Endodermal cell (in vitro differentiated cells): ENCODE results near the gene PRUNE1. TPM values are rescaled to one million over a fixed set of nuclear protein-coding genes. Genes with fewer than 3 reads are reported as not detected.

Source experiments
- DNase-seq: peaks from one replicate; pipeline ENCODE4 v3.0.0-alpha.2; 2017
- H3K27ac ChIP-seq: 2 replicates; pipeline ENCODE4 v1.5.1; 2013; ENCODE audit warnings: mild to moderate bottlenecking, low read depth, low read length, moderate library complexity
- H3K27me3 ChIP-seq: 2 replicates; pipeline ENCODE4 v1.6.1; 2013; ENCODE audit warnings: mild to moderate bottlenecking, low read length, moderate library complexity; ENCODE audit not compliant: insufficient read depth, control insufficient read depth, poor library complexity, severe bottlenecking
- H3K36me3 ChIP-seq: 2 replicates; pipeline ENCODE4 v1.7.0; 2013; ENCODE audit warnings: mild to moderate bottlenecking, low read length, moderate library complexity; ENCODE audit not compliant: control insufficient read depth, insufficient read depth
- H3K4me1 ChIP-seq: one replicate; pipeline ENCODE4 v1.7.0; 2013; ENCODE audit warnings: low read length; ENCODE audit not compliant: control insufficient read depth, insufficient read depth
- H3K4me3 ChIP-seq: 2 replicates; pipeline ENCODE4 v1.5.1; 2013; ENCODE audit warnings: mild to moderate bottlenecking, low read length, moderate library complexity
- H3K9ac ChIP-seq: 2 replicates; pipeline ENCODE4 v1.6.1; 2013; ENCODE audit warnings: mild to moderate bottlenecking, low read length, moderate library complexity; ENCODE audit not compliant: poor library complexity, severe bottlenecking; ENCODE audit errors: extremely low read depth
- H3K9me3 ChIP-seq: 2 replicates; pipeline ENCODE4 v1.6.1; 2013; ENCODE audit warnings: mild to moderate bottlenecking, low read length, moderate library complexity; ENCODE audit not compliant: control insufficient read depth
- H3K27ac Mint-ChIP-seq: 2 replicates; pipeline ENCODE4 v1.8.0; 2020; ENCODE audit warnings: mixed read lengths
- H3K27me3 Mint-ChIP-seq: 2 replicates; pipeline ENCODE4 v1.8.0; 2021; ENCODE audit warnings: mild to moderate bottlenecking, mixed read lengths; ENCODE audit not compliant: insufficient read depth
- H3K36me3 Mint-ChIP-seq: 2 replicates; pipeline ENCODE4 v1.8.0; 2020; ENCODE audit warnings: low read depth, mixed read lengths
- H3K4me1 Mint-ChIP-seq: 2 replicates; pipeline ENCODE4 v1.8.0; 2020; ENCODE audit warnings: mixed read lengths
- H3K4me3 Mint-ChIP-seq: 2 replicates; pipeline ENCODE4 v1.8.0; 2020; ENCODE audit warnings: mild to moderate bottlenecking, moderate library complexity, mixed read lengths
- H3K9me3 Mint-ChIP-seq: 2 replicates; pipeline ENCODE4 v1.8.0; 2020; ENCODE audit warnings: mild to moderate bottlenecking, mixed read lengths
- WGBS, 2 experiments: methylation state at CpG; one replicate each; pipeline versions ENCODE4 v1.1.5 to v1.1.7; 2013; ENCODE audit warnings: missing lambda C conversion rate in 2 of 2, mixed read lengths in 1 of 2; ENCODE audit not compliant: insufficient coverage in 1 of 2, insufficient read length in 1 of 2; 5-methylcytosine and 5-hydroxymethylcytosine counted together
- total RNA-seq, 2 donors: library from RNA; stranded (reverse); fragmentation: NEBNext Ultra II Directional in 1 of 2; extraction: Animal tissue kit (Norgen Biotek cat#: 25700) in 1 of 2; gene quantifications; 2 replicates in 1 of 2; 3 replicates in 1 of 2; pipeline ENCODE4 v1.2.1, GENCODE V29; 2021
- TF ChIP-seq, protein P1 (sequence below): fragments of 200-600 bp; sonication (generic); conservative IDR thresholded peaks from 2 replicates; pipeline ENCODE4 v1.5.0; 2021; ENCODE audit warnings: antibody characterized with exemption, mild to moderate bottlenecking

Gene PRUNE1
- total RNA-seq, 2 donors from 2014 or later = 23.8 to 29.3 TPM

- peaks cover 14% of the 10 kb centered on the region for H3K4me1 ChIP-seq
- H3K27ac ChIP-seq = no peak overlapping the region
- Mint-ChIP-seq H3K27me3 (no peaks in the 10 kb centered on the region), H3K4me3 (peak overlapping the region; percentile 75), H3K4me1 (peaks cover 47% of the 10 kb centered on the region), H3K36me3 (peaks cover 15% of the 10 kb centered on the region), H3K9me3 (no peaks in the 10 kb centered on the region), H3K27ac (peak overlapping the region; percentile 89)
- H3K27me3 ChIP-seq = no peaks in the 10 kb centered on the region
- no peak for DNase-seq
- H3K9me3 ChIP-seq = no peaks in the 10 kb centered on the region
- TF ChIP-seq, protein P1, sequence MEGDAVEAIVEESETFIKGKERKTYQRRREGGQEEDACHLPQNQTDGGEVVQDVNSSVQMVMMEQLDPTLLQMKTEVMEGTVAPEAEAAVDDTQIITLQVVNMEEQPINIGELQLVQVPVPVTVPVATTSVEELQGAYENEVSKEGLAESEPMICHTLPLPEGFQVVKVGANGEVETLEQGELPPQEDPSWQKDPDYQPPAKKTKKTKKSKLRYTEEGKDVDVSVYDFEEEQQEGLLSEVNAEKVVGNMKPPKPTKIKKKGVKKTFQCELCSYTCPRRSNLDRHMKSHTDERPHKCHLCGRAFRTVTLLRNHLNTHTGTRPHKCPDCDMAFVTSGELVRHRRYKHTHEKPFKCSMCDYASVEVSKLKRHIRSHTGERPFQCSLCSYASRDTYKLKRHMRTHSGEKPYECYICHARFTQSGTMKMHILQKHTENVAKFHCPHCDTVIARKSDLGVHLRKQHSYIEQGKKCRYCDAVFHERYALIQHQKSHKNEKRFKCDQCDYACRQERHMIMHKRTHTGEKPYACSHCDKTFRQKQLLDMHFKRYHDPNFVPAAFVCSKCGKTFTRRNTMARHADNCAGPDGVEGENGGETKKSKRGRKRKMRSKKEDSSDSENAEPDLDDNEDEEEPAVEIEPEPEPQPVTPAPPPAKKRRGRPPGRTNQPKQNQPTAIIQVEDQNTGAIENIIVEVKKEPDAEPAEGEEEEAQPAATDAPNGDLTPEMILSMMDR = no peak
- no peak overlapping the region for H3K9ac ChIP-seq
- peaks cover 17% of the 10 kb centered on the region for H3K36me3 ChIP-seq
- peak overlapping the region; percentile 81 for H3K4me3 ChIP-seq
- 51 to 70% methylated on average over 2 to 4 of the region's 4 CpGs for WGBS, 2 experiments
Measured at GRCh38 chr1:150972417-150972940, 35.8 kb upstream of the PRUNE1 start.

GRCh38 chr1:150973258-150973835 is 34.9 kb upstream of the PRUNE1 start:
- no peaks in the 10 kb centered on the region for H3K27me3 ChIP-seq
- no peaks in the 10 kb centered on the region for H3K9me3 ChIP-seq

DNA sequence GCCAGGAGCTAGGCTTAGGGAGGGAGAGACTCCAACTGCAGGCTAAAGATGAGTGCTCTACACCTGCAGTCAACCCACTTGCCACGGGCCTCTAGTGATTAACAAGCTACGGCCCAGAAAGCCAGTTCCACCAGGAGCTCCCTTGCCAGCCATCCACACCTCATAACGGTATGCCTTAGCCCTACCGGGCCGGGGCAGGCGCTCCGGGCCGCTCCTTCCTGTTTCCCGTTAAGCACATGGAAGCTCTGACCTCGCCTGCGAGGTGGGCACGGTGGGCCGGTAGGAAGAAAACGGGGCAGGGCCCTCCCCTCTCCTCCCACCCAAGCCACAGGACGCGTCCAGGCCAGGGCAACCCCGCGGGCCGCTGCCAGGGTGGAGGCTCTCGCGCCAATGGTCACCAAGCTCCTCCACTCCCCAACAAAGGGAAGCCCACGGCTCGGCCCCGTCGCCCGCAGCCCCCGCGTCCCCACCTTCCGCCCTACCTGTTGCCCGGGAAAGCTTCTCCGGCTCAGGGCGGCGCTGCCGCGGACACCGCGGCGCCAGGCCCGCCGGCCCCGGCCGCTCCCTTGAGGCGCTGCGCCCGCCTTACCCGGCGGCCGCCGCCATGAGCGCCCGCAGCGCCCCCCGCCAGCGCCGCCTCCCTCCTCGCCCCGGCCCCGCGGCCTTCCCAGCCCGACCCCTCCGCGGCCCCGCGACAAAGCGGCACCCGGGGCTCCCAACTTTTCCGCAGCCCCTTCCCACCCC is 34.2 kb upstream of the PRUNE1 start:
- peak overlapping the region; percentile 81 for H3K4me3 ChIP-seq
- peak overlapping the region; percentile 75 for H3K4me3 Mint-ChIP-seq
- DNase-seq = peak; percentile 76
- H3K36me3 ChIP-seq = peaks cover 2% of the 10 kb centered on the region
- WGBS, 2 experiments = 0% methylated on average over 23 to 67 of the region's 67 CpGs
- peak overlapping the region; percentile 89 for H3K27ac Mint-ChIP-seq
- H3K27ac ChIP-seq = peak overlapping the region; percentile 57
- peaks cover 14% of the 10 kb centered on the region for H3K4me1 ChIP-seq
- TF ChIP-seq, protein P1 = no peak
- H3K9me3 ChIP-seq = no peaks in the 10 kb centered on the region
- H3K27me3 Mint-ChIP-seq = no peaks in the 10 kb centered on the region
- H3K9me3 Mint-ChIP-seq = no peaks in the 10 kb centered on the region
- peaks cover 51% of the 10 kb centered on the region for H3K4me1 Mint-ChIP-seq
- no peaks in the 10 kb centered on the region for H3K27me3 ChIP-seq
- peaks cover 3% of the 10 kb centered on the region for H3K36me3 Mint-ChIP-seq
- H3K9ac ChIP-seq = peak overlapping the region; percentile 77

More at GRCh38 chr1:150973258-150973835, 34.9 kb upstream of the PRUNE1 start:
- H3K9ac ChIP-seq = peak overlapping the region; percentile 77
- Mint-ChIP-seq H3K27me3 (no peaks in the 10 kb centered on the region), H3K4me3 (peak overlapping the region; percentile 75), H3K27ac (peak overlapping the region; percentile 89), H3K9me3 (no peaks in the 10 kb centered on the region), H3K4me1 (peaks cover 48% of the 10 kb centered on the region), H3K36me3 (peaks cover 8% of the 10 kb centered on the region)
- H3K4me3 ChIP-seq = peak overlapping the region; percentile 81
- no peak overlapping the region for H3K27ac ChIP-seq
- TF ChIP-seq, protein P1 = no peak
- peak; percentile 70 for DNase-seq
- H3K4me1 ChIP-seq = peaks cover 14% of the 10 kb centered on the region
- H3K36me3 ChIP-seq = peaks cover 9% of the 10 kb centered on the region
- WGBS, 2 experiments = 16 to 27% methylated on average over 6 to 15 of the region's 15 CpGs
